Measurements from ENCODE around the gene TRIM38.

DNA sequence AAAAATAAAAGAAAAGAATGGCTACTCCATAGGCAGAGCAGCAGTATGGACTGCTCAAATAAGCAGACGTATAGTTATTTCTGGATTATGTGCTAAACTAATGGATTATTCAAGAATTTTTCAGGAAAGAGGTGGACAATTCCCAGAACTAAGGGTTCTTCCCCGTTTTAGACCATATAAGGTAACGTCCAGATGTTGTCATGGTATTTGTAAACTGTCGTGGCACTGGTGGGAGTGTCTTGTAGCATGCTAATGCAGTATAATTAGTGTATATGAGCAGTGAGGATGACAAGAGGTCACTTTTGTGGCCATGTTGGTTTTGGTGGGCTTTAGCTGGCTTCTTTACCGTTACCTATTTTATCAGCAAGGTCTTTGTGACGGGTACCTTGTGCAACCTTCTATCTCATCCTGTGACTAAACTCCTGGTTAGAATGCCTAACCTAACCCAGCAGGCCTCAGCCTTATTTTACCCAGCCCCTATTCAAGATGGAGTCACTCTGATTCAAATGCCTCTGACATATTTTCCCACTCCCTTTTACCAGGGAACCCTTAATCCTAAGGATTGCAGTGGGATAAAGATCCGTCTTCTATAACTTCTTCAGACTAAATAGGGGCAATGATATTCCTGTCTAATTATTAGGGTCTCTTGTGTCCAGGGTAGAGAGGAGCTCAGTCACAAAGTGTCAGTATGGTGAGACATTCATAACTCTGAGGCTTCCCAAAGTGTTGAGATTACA is 11.1 kb upstream of the TRIM38 start:
- TF ChIP-seq, protein P1, sequence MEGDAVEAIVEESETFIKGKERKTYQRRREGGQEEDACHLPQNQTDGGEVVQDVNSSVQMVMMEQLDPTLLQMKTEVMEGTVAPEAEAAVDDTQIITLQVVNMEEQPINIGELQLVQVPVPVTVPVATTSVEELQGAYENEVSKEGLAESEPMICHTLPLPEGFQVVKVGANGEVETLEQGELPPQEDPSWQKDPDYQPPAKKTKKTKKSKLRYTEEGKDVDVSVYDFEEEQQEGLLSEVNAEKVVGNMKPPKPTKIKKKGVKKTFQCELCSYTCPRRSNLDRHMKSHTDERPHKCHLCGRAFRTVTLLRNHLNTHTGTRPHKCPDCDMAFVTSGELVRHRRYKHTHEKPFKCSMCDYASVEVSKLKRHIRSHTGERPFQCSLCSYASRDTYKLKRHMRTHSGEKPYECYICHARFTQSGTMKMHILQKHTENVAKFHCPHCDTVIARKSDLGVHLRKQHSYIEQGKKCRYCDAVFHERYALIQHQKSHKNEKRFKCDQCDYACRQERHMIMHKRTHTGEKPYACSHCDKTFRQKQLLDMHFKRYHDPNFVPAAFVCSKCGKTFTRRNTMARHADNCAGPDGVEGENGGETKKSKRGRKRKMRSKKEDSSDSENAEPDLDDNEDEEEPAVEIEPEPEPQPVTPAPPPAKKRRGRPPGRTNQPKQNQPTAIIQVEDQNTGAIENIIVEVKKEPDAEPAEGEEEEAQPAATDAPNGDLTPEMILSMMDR (conservative IDR thresholded peaks at IDR 0.05), result no peak
- no peak for TF ChIP-seq ZFX (IDR thresholded peaks at IDR 0.05)

Measured in C4-2B (cell line).